CD4-positive, alpha-beta T cell treated with Interleukin-4 for 1 hour (primary cell): ENCODE data around the gene GDNF.

Source experiments
- DNase-seq, 2 donors: peaks; one replicate each; pipeline ENCODE4 v3.0.0-alpha.2; 2020 to 2022

GDNF gene

DNA sequence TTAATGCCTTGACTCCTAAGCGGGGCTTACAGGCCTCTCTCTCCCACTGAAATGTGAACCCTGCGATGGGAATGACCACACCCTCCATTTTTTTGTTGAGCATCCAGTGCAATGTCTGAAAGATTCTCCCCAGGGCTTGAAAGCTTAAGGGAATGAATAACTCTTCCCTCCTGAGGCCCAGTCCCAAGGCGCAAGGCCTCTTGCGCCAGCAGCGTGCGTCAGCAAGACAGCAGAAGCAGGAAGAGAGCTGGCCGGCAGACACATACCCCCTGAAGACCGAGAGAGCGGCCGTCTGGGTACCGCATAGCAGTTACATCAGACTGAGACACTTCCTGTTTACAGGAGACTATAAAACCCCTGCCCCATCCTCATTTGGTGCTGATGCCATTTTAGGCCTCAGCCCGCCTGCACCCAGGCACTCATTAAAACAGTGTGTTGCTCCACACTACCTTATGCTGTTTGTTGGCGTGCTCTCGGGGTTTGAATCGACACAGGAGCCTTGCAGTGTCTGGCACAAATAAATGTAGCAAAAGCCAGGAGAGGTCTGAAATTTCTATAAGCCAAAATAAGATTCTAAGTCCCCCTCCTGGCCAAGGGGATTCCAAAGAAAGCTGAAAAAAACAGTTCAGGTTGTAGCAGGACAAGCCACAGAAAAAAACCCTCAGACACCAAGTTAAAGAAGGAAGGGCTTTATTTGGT, 62.3 kb downstream of the GDNF start:
- no peak for DNase-seq

DNA sequence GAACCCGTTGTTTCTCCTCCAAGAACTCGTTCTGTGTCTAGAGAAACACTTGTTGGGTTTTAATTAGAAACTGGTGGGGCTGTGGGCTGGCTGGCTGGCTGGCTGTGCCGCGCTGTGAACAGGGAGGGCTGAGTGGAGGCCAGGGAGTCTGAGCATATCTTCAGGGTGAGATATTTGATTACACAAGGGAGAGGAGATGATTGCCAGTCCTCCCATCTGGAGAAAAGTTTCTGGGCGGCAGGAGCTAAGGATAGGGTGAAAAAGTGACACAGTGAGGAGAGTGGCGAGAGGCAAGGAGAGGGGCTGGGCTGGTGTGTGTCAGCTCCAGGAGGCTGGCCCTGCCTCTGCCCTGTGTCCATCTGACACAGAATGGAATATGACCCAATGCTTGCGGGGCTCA, 63.0 kb downstream of the GDNF start:
- no peak for DNase-seq

DNA sequence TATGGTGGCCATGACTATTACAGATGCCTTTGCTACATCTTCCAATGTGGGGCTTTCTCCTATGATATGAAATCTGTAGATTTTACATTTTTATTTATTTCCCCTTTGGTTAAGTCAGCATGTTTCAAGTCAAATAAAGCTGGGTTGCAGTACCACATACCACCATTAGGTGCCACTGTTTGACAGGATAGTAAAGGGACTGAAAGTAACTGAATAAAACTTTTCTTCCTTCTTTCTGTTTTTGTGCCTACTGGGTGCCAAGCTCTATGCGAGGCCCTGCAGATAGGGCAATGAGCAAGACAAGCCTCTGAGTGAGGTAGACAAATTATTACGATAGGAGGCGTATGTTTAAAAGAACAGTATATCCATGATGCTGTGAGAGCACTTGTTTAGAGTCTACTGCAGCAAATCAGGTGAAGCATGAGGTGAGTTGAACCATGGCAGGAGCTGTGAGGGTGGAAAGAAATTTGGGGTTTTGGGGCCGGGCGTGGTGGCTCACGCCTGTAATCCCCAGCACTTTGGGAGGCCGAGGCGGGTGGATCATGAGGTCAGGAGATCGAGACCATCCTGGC, 64.8 kb downstream of the GDNF start:
- DNase-seq = peak in 1 of 2 donors; percentile 5

DNA sequence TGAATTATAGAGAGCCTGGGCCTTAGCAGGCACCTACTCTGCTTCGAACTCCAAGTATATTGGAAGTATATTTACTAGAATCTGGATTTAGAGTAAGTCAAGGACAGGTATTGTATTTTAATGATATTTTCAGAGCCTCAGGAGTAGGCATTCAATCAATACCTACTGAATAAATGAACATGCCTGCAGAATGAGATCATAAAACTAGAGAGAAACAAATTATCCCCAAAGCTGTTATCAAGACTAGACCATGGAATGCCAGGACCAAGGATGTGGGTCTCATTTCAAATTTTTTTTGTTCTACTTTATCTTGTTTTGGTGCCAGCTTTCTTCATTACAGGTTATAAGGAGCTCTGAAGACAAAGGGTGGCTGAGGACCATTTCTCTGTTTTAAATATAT, 66.0 kb downstream of the GDNF start:
- DNase-seq = no peak

DNA sequence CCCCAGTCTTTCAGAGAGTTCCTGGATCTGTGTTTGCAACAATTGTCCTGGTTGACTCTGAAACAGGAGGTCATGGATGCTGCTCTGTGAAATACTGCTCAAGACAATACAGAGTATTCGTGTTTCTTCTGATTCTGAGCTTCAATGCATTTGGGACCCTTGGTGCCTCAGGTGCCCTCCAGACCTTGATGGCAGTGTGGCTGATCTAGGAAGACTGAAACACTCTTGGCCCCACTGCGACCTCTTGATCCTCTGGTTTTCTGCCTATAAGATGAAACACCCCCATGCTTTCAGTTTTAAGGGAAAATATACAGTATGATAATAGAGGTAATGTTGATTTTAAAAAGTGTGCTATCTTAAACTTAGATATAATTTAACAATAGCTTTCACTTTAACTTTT, 67.6 kb downstream of the GDNF start:
- no peak for DNase-seq

DNA sequence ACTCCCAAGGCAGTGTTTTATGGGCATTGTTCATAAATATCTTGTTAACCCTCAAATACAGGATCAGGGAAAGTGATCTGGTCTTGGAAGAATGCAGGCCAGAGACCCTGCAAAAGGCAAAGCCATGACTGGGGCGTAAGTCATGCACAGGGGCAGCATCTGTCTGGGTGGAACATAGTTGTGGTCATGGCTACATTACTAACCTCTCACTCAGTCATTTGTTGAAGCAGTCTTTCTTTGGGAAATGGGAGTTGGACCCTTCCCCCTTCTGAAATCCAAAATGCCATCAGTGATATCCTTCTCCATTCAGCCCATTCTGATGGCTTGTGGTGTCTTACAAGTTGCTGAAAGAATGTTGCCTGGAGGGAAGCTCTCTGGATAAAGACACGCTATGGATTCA, 68.1 kb downstream of the GDNF start:
- no peak for DNase-seq

DNA sequence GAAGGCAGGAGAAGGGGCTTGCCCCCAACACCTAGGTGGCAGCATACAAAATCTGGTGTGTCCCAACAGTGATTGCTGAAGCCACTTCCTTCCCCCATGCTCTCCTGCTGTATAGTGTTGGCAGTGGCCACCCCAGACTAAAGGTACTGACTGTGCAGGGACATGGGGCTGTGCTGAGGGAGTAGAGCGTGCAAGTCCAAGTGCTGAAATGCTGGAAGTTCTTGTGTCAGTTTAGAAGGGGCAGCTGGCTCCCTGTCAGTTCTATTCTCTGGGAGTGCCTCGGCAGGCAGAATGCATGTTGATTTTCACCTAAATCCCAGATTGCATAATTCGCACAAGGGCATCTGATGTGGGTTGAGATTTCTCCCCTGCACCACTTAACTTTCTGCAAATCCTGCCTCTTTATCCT, 68.6 kb downstream of the GDNF start:
- DNase-seq = no peak

DNA sequence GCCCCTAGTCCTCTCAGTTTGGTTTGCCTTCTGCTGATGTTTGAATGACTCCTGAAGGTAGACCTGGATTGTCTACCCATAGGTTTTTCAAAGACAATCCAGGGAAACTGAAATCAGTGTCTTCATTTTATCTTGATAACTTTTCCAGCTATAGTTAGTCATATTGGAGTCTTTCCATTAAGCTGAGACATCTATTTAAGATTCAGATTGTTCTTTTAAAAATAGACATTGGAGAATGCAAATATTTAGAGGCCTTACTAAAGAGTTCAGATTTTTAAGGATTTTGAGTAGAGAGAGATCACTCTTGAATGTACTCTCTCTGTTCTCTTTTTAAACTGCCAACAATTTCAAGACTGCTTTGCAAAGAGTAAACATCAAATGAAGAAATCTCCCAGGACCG, 69.1 kb downstream of the GDNF start:
- no peak for DNase-seq

DNA sequence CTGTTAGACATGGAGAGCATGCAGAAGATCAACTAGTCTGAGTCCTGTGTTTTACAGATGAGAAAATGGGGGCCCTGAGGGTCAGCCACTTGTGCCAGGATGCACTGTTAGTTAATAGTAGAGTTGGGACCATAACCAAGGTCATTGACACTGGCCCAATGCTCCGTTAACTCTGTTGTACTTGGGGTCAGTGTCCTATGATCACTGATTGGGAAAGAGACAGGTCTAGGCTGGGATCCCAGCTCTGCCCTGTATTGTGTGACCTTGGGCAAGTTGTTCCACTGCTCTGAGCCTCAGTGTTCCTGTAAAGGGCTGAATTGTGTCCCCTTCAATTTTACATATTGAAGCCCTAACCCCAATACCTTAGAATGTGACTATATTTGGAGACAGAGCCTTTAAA, 70.0 kb downstream of the GDNF start:
- DNase-seq = no peak

DNA sequence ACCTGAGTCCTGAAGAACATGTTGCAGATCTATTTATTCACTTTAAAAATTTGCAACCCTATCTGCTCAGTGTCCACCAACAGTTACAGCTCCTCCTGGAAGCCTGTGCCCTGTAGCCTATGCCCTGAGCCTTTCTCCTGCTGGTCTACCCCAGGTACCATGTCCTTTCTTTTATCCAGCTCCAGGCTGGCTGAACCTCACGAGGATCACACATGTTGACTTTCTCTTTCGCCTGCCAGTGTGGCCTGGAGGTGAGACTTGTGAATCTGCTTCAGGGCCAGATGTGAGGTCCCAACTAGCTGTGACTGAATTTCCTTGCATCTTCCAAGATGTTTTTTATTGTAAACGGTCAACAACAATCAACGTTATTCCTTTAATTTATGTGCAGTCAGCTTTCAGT, 70.7 kb downstream of the GDNF start:
- DNase-seq = no peak

DNA sequence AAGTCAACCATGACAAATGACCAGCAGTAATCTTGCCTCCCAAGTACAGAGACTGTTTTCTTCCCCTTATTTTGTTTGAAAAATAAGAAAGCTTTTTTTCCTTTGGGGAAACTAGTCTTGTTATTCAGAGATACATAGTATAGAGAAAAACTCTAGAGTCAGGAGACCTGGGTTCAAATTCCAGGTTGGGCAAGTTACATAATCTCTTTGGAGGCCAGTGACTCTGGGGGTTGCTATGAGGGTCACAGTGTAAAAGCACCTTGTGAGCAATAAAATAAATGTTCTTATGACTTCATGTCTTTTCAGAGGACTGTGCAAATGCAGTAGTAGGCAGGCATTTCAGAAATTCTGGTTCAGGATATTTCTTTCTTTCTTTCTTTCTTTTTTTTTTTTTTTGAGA, 71.5 kb downstream of the GDNF start:
- DNase-seq = no peak

DNA sequence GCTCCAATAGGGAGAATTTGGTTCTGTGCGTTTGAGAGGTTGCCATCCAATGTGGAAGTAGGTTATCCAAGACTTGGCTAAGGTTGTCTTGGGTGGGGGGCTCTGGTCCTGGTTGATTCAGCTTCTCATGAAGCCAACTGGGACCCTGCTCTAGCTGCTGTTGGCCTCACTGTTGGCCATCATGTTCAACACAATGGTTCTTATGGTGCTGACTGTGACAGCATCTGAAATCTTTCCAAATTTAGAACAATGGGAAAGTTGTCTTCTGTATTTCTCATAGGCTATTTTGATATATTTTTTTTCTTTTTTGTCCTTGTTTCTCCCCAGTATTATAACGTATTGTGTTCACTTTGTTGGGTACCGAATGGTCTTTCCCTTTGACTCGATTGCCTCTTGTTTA, 71.9 kb downstream of the GDNF start:
- no peak for DNase-seq

DNA sequence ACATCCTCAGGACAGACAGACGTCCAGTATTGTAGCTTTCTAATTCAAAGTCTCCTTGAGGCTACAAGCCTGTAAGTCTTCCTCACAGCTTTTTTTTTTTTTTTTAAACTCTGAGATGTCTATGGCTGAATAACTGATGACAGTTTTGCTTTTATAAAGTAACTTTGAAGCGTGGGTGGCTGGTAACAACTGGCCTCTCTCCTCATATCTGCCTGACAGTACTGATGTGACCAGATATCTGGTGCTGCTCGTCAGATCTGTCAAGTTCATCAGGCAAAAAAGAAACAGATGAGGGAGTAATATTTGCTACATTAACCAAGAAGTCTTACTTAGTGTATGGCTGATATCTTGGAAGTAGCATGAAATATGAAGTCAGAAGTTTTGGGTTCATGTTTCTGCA, 72.6 kb downstream of the GDNF start:
- no peak for DNase-seq
